ENCODE results near the gene PARP16.

Gene PARP16

GRCh38 chr15:65286704-65287519, at the start of gene PARP16:
Gene PARP16, minus strand, starts transcription at chr15:65286883. Its CDS starts 457 bp downstream, at chr15:65286426.
- peak within 1 kb of the TSS; percentile 71 for H3K4me3 ChIP-seq (ENCODE audit: low read depth, low read length)
- peak; percentile 71 for TF ChIP-seq CTCF (IDR thresholded peaks at IDR 0.05; ENCODE audit: control insufficient read depth, extremely low read depth, insufficient read depth)
- peak; percentile 63 for DNase-seq (ENCODE audit: low read depth)

- no peak for TF ChIP-seq CTCF (IDR thresholded peaks at IDR 0.05; ENCODE audit: control insufficient read depth, extremely low read depth, insufficient read depth)
- no peak overlapping the region for H3K4me3 ChIP-seq (ENCODE audit: low read depth, low read length)
- DNase-seq (ENCODE audit: low read depth): no peak
These were observed 48.8 kb upstream of the PARP16 start for GRCh38 chr15:65335278-65336055.

GRCh38 chr15:65334586-65335231, 48.0 kb upstream of the PARP16 start:
- H3K4me3 ChIP-seq (ENCODE audit: low read depth, low read length): no peak overlapping the region
- DNase-seq (ENCODE audit: low read depth): no peak
- TF ChIP-seq CTCF (IDR thresholded peaks at IDR 0.05; ENCODE audit: control insufficient read depth, extremely low read depth, insufficient read depth): no peak

GRCh38 chr15:65333856-65334255, 47.2 kb upstream of the PARP16 start:
- H3K4me3 ChIP-seq (ENCODE audit: low read depth, low read length): no peak overlapping the region
- no peak for TF ChIP-seq CTCF (IDR thresholded peaks at IDR 0.05; ENCODE audit: control insufficient read depth, extremely low read depth, insufficient read depth)
- no peak for DNase-seq (ENCODE audit: low read depth)

- no peak for DNase-seq (ENCODE audit: low read depth)
- TF ChIP-seq CTCF (IDR thresholded peaks at IDR 0.05; ENCODE audit: control insufficient read depth, extremely low read depth, insufficient read depth): no peak
- no peak overlapping the region for H3K4me3 ChIP-seq (ENCODE audit: low read depth, low read length)
These were observed 46.6 kb upstream of the PARP16 start for GRCh38 chr15:65333148-65333820.

- no peak for DNase-seq (ENCODE audit: low read depth)
- TF ChIP-seq CTCF (IDR thresholded peaks at IDR 0.05; ENCODE audit: control insufficient read depth, extremely low read depth, insufficient read depth): no peak
- H3K4me3 ChIP-seq (ENCODE audit: low read depth, low read length): no peak overlapping the region
These were observed 45.9 kb upstream of the PARP16 start for GRCh38 chr15:65332391-65333147.

Data from LNCaP clone FGC (cell line).